Body of pancreas (tissue), 4 donors: ENCODE results near the gene LRRN1. TPM values are rescaled to one million over a fixed set of nuclear protein-coding genes. Genes with fewer than 3 reads are reported as not detected.

Source experiments
- ATAC-seq: fragments of 150-250 bp; one replicate; pipeline ENCODE4 v1.9.1; 2016
- DNase-seq, 4 donors: peaks; one replicate each; pipeline ENCODE4 v3.0.0-alpha.2; 2019
- H3K27ac ChIP-seq, 4 donors: fragments of 200-600 bp; sonication (generic); 1 replicate in 3 of 4; 2 replicates in 1 of 4; pipeline versions ENCODE4 v1.5.1 to v1.6.1; 2016 to 2019; ENCODE audit warnings: mild to moderate bottlenecking in 1 of 4, mixed read lengths in 1 of 4, moderate library complexity in 1 of 4
- H3K27me3 ChIP-seq, 2 donors: fragments of 200-600 bp; sonication (generic); one replicate each; pipeline ENCODE4 v1.6.0; 2016; ENCODE audit warnings: mild to moderate bottlenecking in 1 of 2
- H3K36me3 ChIP-seq, 2 donors: fragments of 200-600 bp; sonication (generic); replicated peaks in 1 of 2; 2 replicates each; pipeline ENCODE4 v1.5.1; 2016; ENCODE audit warnings: low read depth in 2 of 2; ENCODE audit not compliant: insufficient read depth in 1 of 2
- H3K4me1 ChIP-seq: fragments of 200-600 bp; sonication (generic); one replicate; pipeline ENCODE4 v1.6.0; 2016
- H3K4me3 ChIP-seq, 2 donors: fragments of 200-600 bp; sonication (generic); 1 replicate in 1 of 2; 2 replicates in 1 of 2; pipeline ENCODE4 v1.5.1; 2016 to 2019
- H3K9me3 ChIP-seq, 3 donors: fragments of 200-600 bp; sonication (generic); 1 replicate in 2 of 3; 2 replicates in 1 of 3; pipeline ENCODE4 v1.5.1; 2016
- POLR2A ChIP-seq, 3 donors: fragments of 450-650 bp; IDR thresholded peaks; one replicate each; pipeline ENCODE4 v1.6.1; 2016; ENCODE audit warnings: antibody characterized with exemption in 3 of 3, mild to moderate bottlenecking in 2 of 3
- WGBS, 2 donors: methylation state at CpG; one replicate each; pipeline ENCODE4 v1.1.5; 2017; 5-methylcytosine and 5-hydroxymethylcytosine counted together
- intact Hi-C: fragments of 100-400 bp; cut with DNase I; formaldehyde crosslinking; loops from one replicate; pipeline ENCODE4 v1.15.1; 2023
- total RNA-seq, 2 donors: library from RNA; depleted of rRNA; stranded (reverse); fragments of >200 nt; gene quantifications; one replicate each; pipeline ENCODE4 v1.1.0, GENCODE V29; 2016
- TF ChIP-seq, protein P1 (sequence below), 7 experiments: fragments of 450-650 bp in 4 of 7; fragments of 200-600 bp in 3 of 7; sonication (generic) in 3 of 7; IDR thresholded peaks; one replicate each; pipeline ENCODE4 v1.5.1; 2016 to 2019; ENCODE audit warnings: antibody characterized with exemption in 7 of 7

LRRN1 gene
- total RNA-seq, 2 donors from 2014 or later = 1.6 to 7.5 TPM

DNA sequence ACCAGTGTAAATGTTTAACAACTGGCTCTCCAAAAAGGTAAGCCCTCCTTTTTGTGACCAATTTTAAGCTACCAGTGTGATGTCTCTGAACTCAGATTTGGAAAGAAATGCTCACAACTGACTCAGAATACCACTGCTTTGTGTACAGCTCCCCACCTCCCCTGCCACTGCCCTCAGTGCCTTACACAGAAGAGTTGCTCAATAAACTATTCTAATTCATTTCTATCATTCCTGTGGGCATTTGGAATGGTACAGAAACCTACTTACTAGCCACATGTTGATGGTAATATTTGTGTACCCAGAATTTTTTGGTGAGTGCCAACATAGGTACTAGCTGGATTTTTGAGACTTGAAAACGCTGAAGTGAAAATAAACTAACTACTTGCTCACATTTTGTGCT, 16.0 kb downstream of the LRRN1 start:
- ATAC-seq (no peak), DNase-seq (no peak)
- H3K27ac ChIP-seq = no peak overlapping the region
- intact Hi-C loops = no loop called here
- H3K4me3 ChIP-seq = no peak overlapping the region
- 93 to 94% methylated on average over 1 of the region's 1 CpG for WGBS, 2 donors
- no peaks in the 10 kb centered on the region for H3K36me3 ChIP-seq
- TF ChIP-seq, protein P1, sequence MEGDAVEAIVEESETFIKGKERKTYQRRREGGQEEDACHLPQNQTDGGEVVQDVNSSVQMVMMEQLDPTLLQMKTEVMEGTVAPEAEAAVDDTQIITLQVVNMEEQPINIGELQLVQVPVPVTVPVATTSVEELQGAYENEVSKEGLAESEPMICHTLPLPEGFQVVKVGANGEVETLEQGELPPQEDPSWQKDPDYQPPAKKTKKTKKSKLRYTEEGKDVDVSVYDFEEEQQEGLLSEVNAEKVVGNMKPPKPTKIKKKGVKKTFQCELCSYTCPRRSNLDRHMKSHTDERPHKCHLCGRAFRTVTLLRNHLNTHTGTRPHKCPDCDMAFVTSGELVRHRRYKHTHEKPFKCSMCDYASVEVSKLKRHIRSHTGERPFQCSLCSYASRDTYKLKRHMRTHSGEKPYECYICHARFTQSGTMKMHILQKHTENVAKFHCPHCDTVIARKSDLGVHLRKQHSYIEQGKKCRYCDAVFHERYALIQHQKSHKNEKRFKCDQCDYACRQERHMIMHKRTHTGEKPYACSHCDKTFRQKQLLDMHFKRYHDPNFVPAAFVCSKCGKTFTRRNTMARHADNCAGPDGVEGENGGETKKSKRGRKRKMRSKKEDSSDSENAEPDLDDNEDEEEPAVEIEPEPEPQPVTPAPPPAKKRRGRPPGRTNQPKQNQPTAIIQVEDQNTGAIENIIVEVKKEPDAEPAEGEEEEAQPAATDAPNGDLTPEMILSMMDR (IDR thresholded peaks at IDR 0.05) = no peak
- TF ChIP-seq POLR2A (IDR thresholded peaks at IDR 0.05) = no peak
- H3K27me3 ChIP-seq = no peaks in the 10 kb centered on the region
- no peaks in the 10 kb centered on the region for H3K9me3 ChIP-seq
- no peaks in the 10 kb centered on the region for H3K4me1 ChIP-seq

DNA sequence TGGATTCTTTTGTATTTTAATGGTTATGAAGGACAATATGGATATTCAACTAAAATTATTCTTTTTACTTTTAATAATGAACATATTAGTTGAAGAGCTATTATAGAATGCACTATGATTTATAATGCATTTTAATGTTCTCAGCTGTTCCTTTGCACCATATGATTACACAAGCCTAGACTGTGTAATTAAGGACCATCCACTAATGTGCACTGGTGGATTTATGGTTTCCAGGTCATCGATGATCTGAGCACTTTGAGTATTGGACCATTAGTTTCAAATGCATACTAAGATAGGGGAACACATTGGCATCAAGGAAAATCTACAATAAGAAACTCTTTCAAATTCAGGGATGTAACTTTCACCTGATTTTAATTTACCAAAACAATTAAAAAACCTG, 16.8 kb downstream of the LRRN1 start:
- DNase-seq = no peak
- no peak overlapping the region for H3K27ac ChIP-seq
- TF ChIP-seq POLR2A (IDR thresholded peaks at IDR 0.05) = no peak
- TF ChIP-seq, protein P1 (IDR thresholded peaks at IDR 0.05) = no peak
- intact Hi-C loops = no loop called here
- H3K4me3 ChIP-seq = no peak overlapping the region
- no peaks in the 10 kb centered on the region for H3K36me3 ChIP-seq
- H3K27me3 ChIP-seq = no peaks in the 10 kb centered on the region
- no peaks in the 10 kb centered on the region for H3K9me3 ChIP-seq
- no peaks in the 10 kb centered on the region for H3K4me1 ChIP-seq
- ATAC-seq = no peak
- WGBS, 2 donors = 97 to 100% methylated on average over 1 of the region's 1 CpG

DNA sequence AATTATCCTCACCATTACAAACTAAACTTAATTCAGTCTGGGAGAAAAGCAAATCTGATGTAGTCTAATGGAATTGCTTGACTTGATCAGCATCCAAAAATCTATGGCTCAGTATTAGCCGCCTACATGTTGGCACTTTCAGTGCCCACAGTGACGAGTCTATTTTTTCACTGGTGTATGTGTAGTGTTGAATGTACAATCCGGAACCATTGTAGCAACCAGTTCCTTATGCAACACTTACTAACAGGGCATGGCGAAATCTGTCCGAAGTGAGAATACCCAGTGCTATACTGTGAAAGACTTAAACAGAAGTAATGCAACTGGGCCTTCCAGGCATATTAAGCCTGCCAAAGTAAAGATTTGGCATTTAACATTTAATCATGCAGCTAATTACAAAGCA, 18.6 kb downstream of the LRRN1 start:
- Histone ChIP-seq H3K4me1 (no peaks in the 10 kb centered on the region), H3K9me3 (no peaks in the 10 kb centered on the region), H3K36me3 (no peaks in the 10 kb centered on the region), H3K27me3 (no peaks in the 10 kb centered on the region), H3K27ac (no peak overlapping the region), H3K4me3 (no peak overlapping the region)
- TF ChIP-seq POLR2A (IDR thresholded peaks at IDR 0.05) = no peak
- TF ChIP-seq, protein P1 (IDR thresholded peaks at IDR 0.05) = no peak
- no peak for DNase-seq
- WGBS, 2 donors = 88 to 94% methylated on average over 5 of the region's 5 CpGs
- intact Hi-C loops = no loop called here
- ATAC-seq = no peak

GRCh38 chr3:3821777-3822176, 22.5 kb downstream of the LRRN1 start:
- 89 to 90% methylated on average over 4 of the region's 4 CpGs for WGBS, 2 donors
- DNase-seq (no peak), ATAC-seq (no peak)
- Histone ChIP-seq H3K9me3 (no peaks in the 10 kb centered on the region), H3K4me3 (no peak overlapping the region), H3K27ac (no peak overlapping the region), H3K4me1 (no peaks in the 10 kb centered on the region), H3K27me3 (no peaks in the 10 kb centered on the region), H3K36me3 (no peaks in the 10 kb centered on the region)
- TF ChIP-seq, protein P1 (IDR thresholded peaks at IDR 0.05) = no peak
- intact Hi-C loops = no loop called here

DNA sequence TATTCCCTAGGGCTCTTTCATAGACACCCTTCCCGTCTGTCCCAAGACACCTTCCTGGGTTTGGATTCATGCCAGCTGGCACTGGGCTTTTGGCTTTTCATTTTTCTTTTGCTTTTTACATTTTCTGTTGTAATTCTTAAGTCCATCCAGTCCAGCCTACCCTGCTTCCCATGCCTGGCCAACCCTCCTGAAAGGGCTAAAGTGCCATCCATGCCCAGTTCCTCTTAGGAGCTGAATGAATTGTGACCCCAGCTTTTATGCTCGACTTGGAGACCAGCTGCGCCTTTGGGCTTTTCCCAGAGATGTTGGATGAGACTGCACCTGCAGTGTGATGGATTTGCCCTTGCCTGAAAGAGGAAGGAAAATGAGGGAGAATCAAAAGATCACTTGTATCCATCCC, 25.8 kb downstream of the LRRN1 start:
- DNase-seq = no peak
- intact Hi-C loops = no loop called here
- 82 to 89% methylated on average over 3 of the region's 3 CpGs for WGBS, 2 donors
- Histone ChIP-seq H3K9me3 (no peaks in the 10 kb centered on the region), H3K27me3 (no peaks in the 10 kb centered on the region), H3K4me1 (no peaks in the 10 kb centered on the region), H3K4me3 (no peak overlapping the region), H3K27ac (no peak overlapping the region), H3K36me3 (no peaks in the 10 kb centered on the region)
- TF ChIP-seq, protein P1 (IDR thresholded peaks at IDR 0.05) = no peak
- no peak for TF ChIP-seq POLR2A (IDR thresholded peaks at IDR 0.05)
- ATAC-seq = no peak
